Parathyroid adenoma (tissue), 2 donors: ENCODE data around the gene SEPTIN1.
"Not testable (repeated sequence)": the region's sequence is repeated elsewhere in the genome, so short reads cannot be mapped to it uniquely, and the experiment has no call there.

Experiments
- H2AFZ ChIP-seq: fragments of 300-600 bp; sonication (generic); one replicate; pipeline ENCODE4 v1.7.0; 2017; ENCODE audit warnings: antibody characterized with exemption, mild to moderate bottlenecking
- H3K27ac ChIP-seq: fragments of 300-600 bp; sonication (generic); one replicate; pipeline ENCODE4 v1.7.0; 2017
- H3K27me3 ChIP-seq: fragments of 300-600 bp; sonication (generic); one replicate; pipeline ENCODE4 v1.7.0; 2017; ENCODE audit warnings: low read length; ENCODE audit not compliant: control insufficient read depth, insufficient read depth
- H3K36me3 ChIP-seq: fragments of 300-600 bp; sonication (generic); one replicate; pipeline ENCODE4 v1.7.0; 2017; ENCODE audit warnings: low read length; ENCODE audit not compliant: control insufficient read depth, insufficient read depth
- H3K4me1 ChIP-seq: fragments of 300-600 bp; sonication (generic); one replicate; pipeline ENCODE4 v1.7.0; 2017; ENCODE audit warnings: control low read depth
- H3K4me2 ChIP-seq: fragments of 300-600 bp; sonication (generic); one replicate; pipeline ENCODE4 v1.7.0; 2017; ENCODE audit warnings: low read length
- H3K4me3 ChIP-seq: fragments of 300-600 bp; sonication (generic); one replicate; pipeline ENCODE4 v1.7.0; 2017; ENCODE audit warnings: low read depth, low read length
- H3K79me2 ChIP-seq: fragments of 300-600 bp; sonication (generic); one replicate; pipeline ENCODE4 v1.7.0; 2017; ENCODE audit warnings: control low read depth
- H3K9ac ChIP-seq: fragments of 300-600 bp; sonication (generic); one replicate; pipeline ENCODE4 v1.7.0; 2017; ENCODE audit warnings: mild to moderate bottlenecking
- H3K9me3 ChIP-seq: fragments of 300-600 bp; sonication (generic); one replicate; pipeline ENCODE4 v1.7.0; 2017; ENCODE audit warnings: low read length; ENCODE audit not compliant: control insufficient read depth
- CTCF ChIP-seq: fragments of 300-600 bp; sonication (generic); IDR thresholded peaks from one replicate; pipeline ENCODE4 v1.7.0; 2017; ENCODE audit warnings: antibody characterized with exemption, mild to moderate bottlenecking
- donor health status: primary hyperparathyroidism.

The SEPTIN1 gene

DNA sequence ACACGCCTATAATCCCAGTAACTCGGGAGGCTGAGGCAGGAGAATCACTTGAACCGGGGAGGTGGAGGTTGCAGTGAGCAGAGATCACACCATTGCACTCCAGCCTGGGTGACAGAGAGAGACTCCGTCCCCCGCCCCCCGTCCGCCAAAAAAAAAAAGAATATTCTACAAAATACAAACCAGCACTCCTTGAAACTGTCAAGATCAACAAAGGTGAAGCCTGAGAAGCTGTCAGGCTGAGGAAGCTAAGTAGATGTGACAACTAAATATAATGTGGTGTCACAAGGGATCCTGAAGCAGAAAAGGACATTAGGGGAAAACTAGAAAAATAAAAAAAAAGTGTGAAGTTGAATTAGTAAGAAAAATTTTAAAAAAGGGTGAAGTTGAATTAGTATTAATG is 33.4 kb downstream of the SEPTIN1 start:
- TF ChIP-seq CTCF = no peak
- Histone ChIP-seq H3K9me3 (no peaks in the 10 kb centered on the region), H3K27me3 (no peaks in the 10 kb centered on the region), H3K4me1 (no peaks in the 10 kb centered on the region), H3K4me2 (no peak overlapping the region), H2AFZ (no peak overlapping the region), H3K36me3 (no peaks in the 10 kb centered on the region), H3K4me3 (no peak overlapping the region), H3K27ac (no peak overlapping the region), H3K9ac (no peak overlapping the region), H3K79me2 (no peaks in the 10 kb centered on the region)

DNA sequence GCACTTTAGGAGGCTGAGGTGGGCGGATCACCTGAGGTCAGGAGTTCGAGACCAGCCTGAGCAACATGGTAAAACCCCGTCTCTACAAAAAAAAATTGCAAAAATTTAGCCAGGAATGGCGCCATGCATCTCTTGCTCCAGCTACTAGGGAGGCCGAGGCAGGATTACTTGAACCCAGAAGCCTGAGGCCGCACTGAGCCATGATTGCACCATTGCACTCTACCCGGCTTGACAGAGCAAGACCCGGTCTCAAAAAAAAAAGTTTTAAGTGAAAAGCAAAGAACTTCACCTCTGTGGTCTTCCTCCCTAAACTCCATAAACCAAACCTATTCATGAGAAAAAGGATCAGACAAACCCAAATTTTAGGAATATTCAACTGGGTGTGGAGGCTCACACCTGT is 34.2 kb downstream of the SEPTIN1 start:
- no peak for TF ChIP-seq CTCF

DNA sequence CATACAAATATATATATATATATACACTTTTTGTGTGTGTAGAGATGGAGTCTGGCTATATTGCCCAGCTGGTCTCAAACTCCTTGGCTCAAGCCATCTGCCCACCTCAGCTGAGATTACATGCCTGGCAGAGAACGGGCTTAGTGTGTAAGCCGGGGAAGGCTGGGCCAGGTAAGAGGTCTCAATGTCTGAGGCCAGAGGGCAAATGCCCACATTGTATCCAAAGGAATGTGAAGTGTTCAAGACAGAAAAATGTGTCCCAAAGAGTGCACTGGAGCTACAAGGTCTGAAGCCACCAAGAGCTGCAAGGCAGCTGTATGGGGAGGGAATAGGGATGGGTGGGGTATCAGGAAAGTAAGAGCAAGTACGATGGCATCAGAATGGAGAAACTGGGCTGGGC is 36.1 kb downstream of the SEPTIN1 start:
- Histone ChIP-seq H3K79me2 (no peaks in the 10 kb centered on the region), H2AFZ (no peak overlapping the region), H3K36me3 (no peaks in the 10 kb centered on the region), H3K27ac (no peak overlapping the region), H3K9ac (no peak overlapping the region), H3K9me3 (no peaks in the 10 kb centered on the region), H3K4me3 (no peak overlapping the region), H3K27me3 (no peaks in the 10 kb centered on the region), H3K4me2 (no peak overlapping the region), H3K4me1 (no peaks in the 10 kb centered on the region)
- no peak for TF ChIP-seq CTCF

More for the DNA sequence above, 34.2 kb downstream of the SEPTIN1 start:
- Histone ChIP-seq H3K79me2 (no peaks in the 10 kb centered on the region), H2AFZ (no peak overlapping the region), H3K4me1 (no peaks in the 10 kb centered on the region), H3K27me3 (no peaks in the 10 kb centered on the region), H3K36me3 (no peaks in the 10 kb centered on the region), H3K4me2 (no peak overlapping the region), H3K4me3 (no peak overlapping the region), H3K27ac (no peak overlapping the region), H3K9me3 (no peaks in the 10 kb centered on the region), H3K9ac (no peak overlapping the region)

- not testable (repeated sequence) for H3K9ac ChIP-seq, H2AFZ ChIP-seq, H3K4me1 ChIP-seq, H3K27ac ChIP-seq, H3K9me3 ChIP-seq, H3K27me3 ChIP-seq, H3K4me2 ChIP-seq, H3K4me3 ChIP-seq, H3K36me3 ChIP-seq, H3K79me2 ChIP-seq
Observed at GRCh38 chr16:30343491-30343820, 38.9 kb downstream of the SEPTIN1 start.

GRCh38 chr16:30342751-30343490 is 39.4 kb downstream of the SEPTIN1 start:
- Histone ChIP-seq H3K4me3 (no peak overlapping the region), H3K27ac (no peak overlapping the region)

DNA sequence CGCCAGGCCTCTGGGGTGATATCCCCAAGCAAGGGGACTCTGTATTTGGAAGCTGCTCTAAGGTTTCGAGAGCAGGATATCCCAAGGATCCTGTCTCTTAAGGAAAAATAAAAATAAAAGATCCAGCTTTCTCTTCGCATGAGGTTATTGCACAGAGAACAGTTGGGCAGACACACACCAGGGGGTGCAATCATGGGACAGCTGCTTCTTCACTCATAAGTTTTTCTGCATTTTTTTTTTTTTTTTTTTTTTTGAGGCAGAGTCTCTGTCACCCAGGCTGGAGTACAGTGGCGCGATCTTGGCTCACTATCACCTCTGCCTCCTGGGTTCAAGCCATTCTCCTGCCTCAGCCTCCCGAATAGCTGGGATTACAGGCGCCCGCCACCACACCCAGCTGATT is 40.4 kb downstream of the SEPTIN1 start:
- not testable (repeated sequence) for H3K27ac ChIP-seq, H3K4me3 ChIP-seq, H2AFZ ChIP-seq, H3K9me3 ChIP-seq, H3K9ac ChIP-seq, H3K4me2 ChIP-seq, H3K27me3 ChIP-seq, H3K4me1 ChIP-seq, H3K79me2 ChIP-seq, H3K36me3 ChIP-seq

More at GRCh38 chr16:30342751-30343490, 39.4 kb downstream of the SEPTIN1 start:
- Histone ChIP-seq H2AFZ (no peak overlapping the region), H3K4me2 (no peak overlapping the region), H3K79me2 (no peaks in the 10 kb centered on the region), H3K9me3 (no peaks in the 10 kb centered on the region), H3K27me3 (no peaks in the 10 kb centered on the region), H3K36me3 (no peaks in the 10 kb centered on the region), H3K4me1 (no peaks in the 10 kb centered on the region), H3K9ac (no peak overlapping the region)
- TF ChIP-seq CTCF = no peak
